Hepatocyte (in vitro differentiated cells): ENCODE data around the gene SOBP.

ENCODE experiments used
- EZH2 ChIP-seq: fragments of 200-600 bp; sonication (generic); IDR thresholded peaks from 2 replicates; pipeline ENCODE4 v1.6.1; 2016; ENCODE audit warnings: antibody characterized with exemption, mild to moderate bottlenecking, borderline replicate concordance
- EZH2phosphoT487 ChIP-seq: fragments of 200-600 bp; sonication (generic); IDR thresholded peaks from one replicate; pipeline ENCODE4 v1.6.1; 2018; ENCODE audit warnings: antibody characterized with exemption, mild to moderate bottlenecking, low read depth, moderate library complexity; ENCODE audit not compliant: unreplicated experiment, severe bottlenecking
- TF ChIP-seq, protein P1 (sequence below): fragments of 200-600 bp; sonication (generic); IDR thresholded peaks from 2 replicates; pipeline ENCODE4 v1.5.1; 2016; ENCODE audit warnings: antibody characterized with exemption, mild to moderate bottlenecking; ENCODE audit not compliant: poor library complexity

DNA sequence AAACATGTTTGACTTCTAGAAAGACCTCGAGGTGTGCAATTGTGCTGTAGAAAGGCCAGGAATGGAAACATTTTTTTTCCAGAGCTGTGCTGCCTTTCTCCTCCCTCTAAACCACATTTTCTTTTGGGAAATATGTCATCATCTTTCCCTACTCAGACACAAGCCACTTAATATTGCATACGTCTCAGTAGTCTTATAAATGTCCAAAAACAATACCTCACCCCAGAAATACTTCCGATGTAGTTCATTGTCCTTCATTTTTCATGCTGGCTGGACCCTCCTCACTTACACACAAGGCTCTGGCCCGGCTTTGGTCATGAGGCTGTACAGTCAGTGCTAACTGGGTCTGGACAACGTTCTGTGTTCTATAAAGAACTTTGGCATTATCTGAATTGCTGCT is 207.8 kb downstream of the SOBP start:
- TF ChIP-seq, protein P1, sequence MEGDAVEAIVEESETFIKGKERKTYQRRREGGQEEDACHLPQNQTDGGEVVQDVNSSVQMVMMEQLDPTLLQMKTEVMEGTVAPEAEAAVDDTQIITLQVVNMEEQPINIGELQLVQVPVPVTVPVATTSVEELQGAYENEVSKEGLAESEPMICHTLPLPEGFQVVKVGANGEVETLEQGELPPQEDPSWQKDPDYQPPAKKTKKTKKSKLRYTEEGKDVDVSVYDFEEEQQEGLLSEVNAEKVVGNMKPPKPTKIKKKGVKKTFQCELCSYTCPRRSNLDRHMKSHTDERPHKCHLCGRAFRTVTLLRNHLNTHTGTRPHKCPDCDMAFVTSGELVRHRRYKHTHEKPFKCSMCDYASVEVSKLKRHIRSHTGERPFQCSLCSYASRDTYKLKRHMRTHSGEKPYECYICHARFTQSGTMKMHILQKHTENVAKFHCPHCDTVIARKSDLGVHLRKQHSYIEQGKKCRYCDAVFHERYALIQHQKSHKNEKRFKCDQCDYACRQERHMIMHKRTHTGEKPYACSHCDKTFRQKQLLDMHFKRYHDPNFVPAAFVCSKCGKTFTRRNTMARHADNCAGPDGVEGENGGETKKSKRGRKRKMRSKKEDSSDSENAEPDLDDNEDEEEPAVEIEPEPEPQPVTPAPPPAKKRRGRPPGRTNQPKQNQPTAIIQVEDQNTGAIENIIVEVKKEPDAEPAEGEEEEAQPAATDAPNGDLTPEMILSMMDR, result no peak
- TF ChIP-seq EZH2, result no peak
- no peak for TF ChIP-seq EZH2phosphoT487
